AG04449 (cell line): Measurements from ENCODE around the gene CBR3.

Source experiments
- CTCF ChIA-PET: fragments of 350-600 bp; formaldehyde crosslinking; extraction: SDS; loops from one replicate; lab custom pipeline; 2021; ENCODE audit warnings: antibody characterized with exemption; lab: Yijun Ruan, JAX
- POLR2A ChIA-PET: fragments of 400-600, 350-600 bp; formaldehyde crosslinking; extraction: SDS; loops from one replicate; lab custom pipeline; 2020; ENCODE audit warnings: antibody characterized with exemption, inconsistent platforms; lab: Yijun Ruan, JAX
- DNase-seq: peaks from one replicate; pipeline ENCODE4 v3.0.0-alpha.2; 2010; ENCODE audit warnings: low read depth, low spot score
- H3K4me3 ChIP-seq: 2 replicates; pipeline ENCODE4 v1.5.1; 2011; ENCODE audit warnings: low read depth, mild to moderate bottlenecking, control low read depth, low read length
- TF ChIP-seq, protein P1 (sequence below): IDR thresholded peaks from one replicate; pipeline ENCODE4 v1.5.1; 2011; ENCODE audit warnings: mild to moderate bottlenecking, moderate library complexity, low read length, control low read depth, inconsistent platforms; ENCODE audit not compliant: insufficient read depth; ENCODE audit errors: missing control alignments

The CBR3 gene

DNA sequence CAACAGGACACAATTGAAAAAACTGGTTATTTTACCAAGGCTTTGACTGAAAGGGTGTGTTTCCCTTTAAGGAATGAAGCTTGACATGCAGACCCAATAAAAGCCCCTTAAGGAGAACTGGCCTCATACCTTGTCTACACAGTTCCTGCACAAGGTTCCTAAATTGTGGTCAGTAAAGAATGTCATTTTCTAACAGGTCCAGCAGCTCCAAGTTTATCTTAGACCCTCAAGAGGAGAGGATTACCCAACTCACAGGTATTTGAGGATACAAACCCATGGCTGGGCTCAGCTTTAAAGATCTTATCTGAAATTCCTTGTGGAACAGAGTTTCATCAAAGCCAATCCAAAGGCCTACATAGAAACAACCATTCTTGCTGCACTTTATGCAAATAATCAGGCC lies 31.4 kb upstream of the CBR3 start:
- ChIA-PET POLR2A (no interaction called here), CTCF (interaction anchor here (1.0 to 3.2 kb wide), 6 partner anchors 10 to 75 kb away, joined by 3 to 24 read pairs (median 4); partner anchors contain the start of gene SETD4)
- H3K4me3 ChIP-seq: no peak overlapping the region
- no peak for DNase-seq
- TF ChIP-seq, protein P1, sequence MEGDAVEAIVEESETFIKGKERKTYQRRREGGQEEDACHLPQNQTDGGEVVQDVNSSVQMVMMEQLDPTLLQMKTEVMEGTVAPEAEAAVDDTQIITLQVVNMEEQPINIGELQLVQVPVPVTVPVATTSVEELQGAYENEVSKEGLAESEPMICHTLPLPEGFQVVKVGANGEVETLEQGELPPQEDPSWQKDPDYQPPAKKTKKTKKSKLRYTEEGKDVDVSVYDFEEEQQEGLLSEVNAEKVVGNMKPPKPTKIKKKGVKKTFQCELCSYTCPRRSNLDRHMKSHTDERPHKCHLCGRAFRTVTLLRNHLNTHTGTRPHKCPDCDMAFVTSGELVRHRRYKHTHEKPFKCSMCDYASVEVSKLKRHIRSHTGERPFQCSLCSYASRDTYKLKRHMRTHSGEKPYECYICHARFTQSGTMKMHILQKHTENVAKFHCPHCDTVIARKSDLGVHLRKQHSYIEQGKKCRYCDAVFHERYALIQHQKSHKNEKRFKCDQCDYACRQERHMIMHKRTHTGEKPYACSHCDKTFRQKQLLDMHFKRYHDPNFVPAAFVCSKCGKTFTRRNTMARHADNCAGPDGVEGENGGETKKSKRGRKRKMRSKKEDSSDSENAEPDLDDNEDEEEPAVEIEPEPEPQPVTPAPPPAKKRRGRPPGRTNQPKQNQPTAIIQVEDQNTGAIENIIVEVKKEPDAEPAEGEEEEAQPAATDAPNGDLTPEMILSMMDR: no peak

GRCh38 chr21:36104317-36105300 lies 30.3 kb upstream of the CBR3 start:
- TF ChIP-seq, protein P1: peak; percentile 69
- no peak overlapping the region for H3K4me3 ChIP-seq
- POLR2A ChIA-PET: no interaction called here
- DNase-seq: no peak
- CTCF ChIA-PET: interaction anchor here (0.6 to 3.2 kb wide), 8 partner anchors 8 to 46 kb away, joined by 3 to 24 read pairs (median 4); partner anchors contain the start of gene SETD4

GRCh38 chr21:36105327-36105842 lies 29.5 kb upstream of the CBR3 start:
- ChIA-PET POLR2A (no interaction called here), CTCF (interaction anchor here (0.6 to 3.2 kb wide), 7 partner anchors 8 to 47 kb away, joined by 3 to 24 read pairs (median 4); partner anchors contain the start of gene SETD4)
- TF ChIP-seq, protein P1: no peak
- DNase-seq: no peak
- no peak overlapping the region for H3K4me3 ChIP-seq

- TF ChIP-seq, protein P1: no peak
- DNase-seq: no peak
- CTCF ChIA-PET: interaction anchor here (1.0 to 10.3 kb wide), 5 partner anchors 9 to 16 kb away, joined by 3 to 100 read pairs (median 3); no protein-coding TSS in a partner anchor
- no peak overlapping the region for H3K4me3 ChIP-seq
- POLR2A ChIA-PET: no interaction called here
Observed at GRCh38 chr21:36109868-36110267, 25.0 kb upstream of the CBR3 start.

- H3K4me3 ChIP-seq: no peak overlapping the region
- no peak for DNase-seq
- ChIA-PET POLR2A (no interaction called here), CTCF (interaction anchor here (0.9 to 10.3 kb wide), 7 partner anchors 10 to 89 kb away, joined by 3 to 100 read pairs (median 4); no protein-coding TSS in a partner anchor)
- TF ChIP-seq, protein P1: no peak
Observed at GRCh38 chr21:36111238-36111637, 23.6 kb upstream of the CBR3 start.
